CD4-positive, alpha-beta T cell (primary cell): ENCODE measurements around the gene ZNF680. TPM values are rescaled to one million over a fixed set of nuclear protein-coding genes. Genes with fewer than 3 reads are reported as not detected.

Source experiments
- ATAC-seq: fragments of 200-7000 bp; cut with Tn5 transposase; one replicate; pipeline ENCODE4 v1.10.0; 2022; ENCODE audit warnings: mild to moderate bottlenecking; ENCODE audit not compliant: poor library complexity
- CTCF ChIA-PET: fragments of 350-600 bp; sonication (Branson Sonifier 250); formaldehyde crosslinking; loops from one replicate; lab custom pipeline; 2021; ENCODE audit warnings: antibody characterized with exemption, inconsistent platforms; lab: Charles Lee
- POLR2A ChIA-PET: fragments of 350-600 bp; sonication (Branson Sonifier 250); formaldehyde crosslinking; loops from one replicate; lab custom pipeline; 2021; ENCODE audit warnings: antibody characterized with exemption, inconsistent platforms; lab: Charles Lee
- DNase-seq, 14 experiments: peaks; one replicate each; pipeline ENCODE4 v3.0.0-alpha.2; 2013 to 2020; ENCODE audit warnings: mixed read lengths in 2 of 14
- H3K27ac ChIP-seq, 2 donors: one replicate each; pipeline versions ENCODE4 v1.5.1 to v1.7.0; 2013; ENCODE audit warnings: low read length in 2 of 2, low read depth in 1 of 2, mild to moderate bottlenecking in 1 of 2
- H3K27me3 ChIP-seq, 2 experiments: 1 replicate in 1 of 2; 2 replicates in 1 of 2; pipeline versions ENCODE4 v1.6.1 to v1.7.0; 2013; ENCODE audit warnings: low read length in 2 of 2, control low read depth in 1 of 2, mild to moderate bottlenecking in 1 of 2, moderate library complexity in 1 of 2; ENCODE audit not compliant: insufficient read depth in 2 of 2, control insufficient read depth in 1 of 2
- H3K36me3 ChIP-seq: one replicate; pipeline ENCODE4 v1.6.1; 2013; ENCODE audit warnings: low read length, control low read depth; ENCODE audit not compliant: insufficient read depth
- H3K4me1 ChIP-seq: one replicate; pipeline ENCODE4 v1.6.1; 2013; ENCODE audit warnings: low read length, control low read depth; ENCODE audit not compliant: insufficient read depth
- H3K4me3 ChIP-seq: one replicate; pipeline ENCODE4 v1.5.1; 2013; ENCODE audit warnings: mild to moderate bottlenecking, low read length, moderate library complexity
- H3K9me3 ChIP-seq, 2 experiments: 1 replicate in 1 of 2; 2 replicates in 1 of 2; pipeline versions ENCODE4 v1.6.1 to v1.7.0; 2013; ENCODE audit warnings: low read length in 2 of 2, mild to moderate bottlenecking in 2 of 2, control low read depth in 1 of 2, moderate library complexity in 1 of 2; ENCODE audit not compliant: control insufficient read depth in 1 of 2, insufficient read depth in 1 of 2
- H3K27ac Mint-ChIP-seq: one replicate; pipeline ENCODE4 v1.8.0; 2020; ENCODE audit warnings: mixed read lengths
- H3K27me3 Mint-ChIP-seq: one replicate; pipeline ENCODE4 v1.8.0; 2021; ENCODE audit warnings: mixed read lengths
- H3K36me3 Mint-ChIP-seq: one replicate; pipeline ENCODE4 v1.8.0; 2021; ENCODE audit warnings: low read depth, mixed read lengths
- H3K4me1 Mint-ChIP-seq: one replicate; pipeline ENCODE4 v1.8.0; 2021; ENCODE audit warnings: low read depth, mixed read lengths
- H3K4me3 Mint-ChIP-seq: one replicate; pipeline ENCODE4 v1.8.0; 2020; ENCODE audit warnings: mild to moderate bottlenecking, mixed read lengths
- H3K9me3 Mint-ChIP-seq: one replicate; pipeline ENCODE4 v1.8.0; 2020; ENCODE audit warnings: mixed read lengths
- CTCF ChIP-seq: fragments of 200-600 bp; IDR thresholded peaks from one replicate; pipeline ENCODE4 v1.8.0; 2022; ENCODE audit warnings: antibody characterized with exemption, mild to moderate bottlenecking
- intact Hi-C, 2 experiments: fragments of 100-400 bp; cut with DNase I in 1 of 2; cut with micrococcal nuclease in 1 of 2; formaldehyde crosslinking; loops; one replicate each; pipeline versions ENCODE4 v1.15.1 to v1.9.0; 2023 to 2025; cut with DNase I, micrococcal nuclease
- total RNA-seq, 174 experiments: library from RNA in 2 of 174; stranded (reverse) in 2 of 174; gene quantifications; one replicate each; pipeline ENCODE4 v1.2.3 and lab custom pipeline; 2021 to 2026

Gene ZNF680
- total RNA-seq, 2 experiments from 2014 or later, result 8.3 to 8.9 TPM

- ATAC-seq (no peak), DNase-seq (no peak)
- ChIA-PET POLR2A (no interaction called here), CTCF (no interaction called here)
- no peaks in the 10 kb centered on the region for H3K9me3 Mint-ChIP-seq
- H3K9me3 ChIP-seq, result no peaks in the 10 kb centered on the region
- H3K4me1 Mint-ChIP-seq, result no peaks in the 10 kb centered on the region
- no peak for TF ChIP-seq CTCF
- H3K27me3 ChIP-seq, result no peaks in the 10 kb centered on the region
- no peak overlapping the region for H3K4me3 ChIP-seq
- H3K4me1 ChIP-seq, result no peaks in the 10 kb centered on the region
- intact Hi-C loops, result no loop called here
- H3K27ac ChIP-seq, result no peak overlapping the region
- H3K36me3 ChIP-seq, result no peaks in the 10 kb centered on the region
- no peak overlapping the region for H3K4me3 Mint-ChIP-seq
- no peak overlapping the region for H3K27ac Mint-ChIP-seq
- no peaks in the 10 kb centered on the region for H3K36me3 Mint-ChIP-seq
- no peaks in the 10 kb centered on the region for H3K27me3 Mint-ChIP-seq
Measured at GRCh38 chr7:64603271-64603670, 40.4 kb upstream of the ZNF680 start.

GRCh38 chr7:64602518-64602917 is 39.6 kb upstream of the ZNF680 start:
- Mint-ChIP-seq H3K4me3 (no peak overlapping the region), H3K9me3 (no peaks in the 10 kb centered on the region), H3K4me1 (no peaks in the 10 kb centered on the region), H3K36me3 (no peaks in the 10 kb centered on the region), H3K27me3 (no peaks in the 10 kb centered on the region), H3K27ac (no peak overlapping the region)
- ChIA-PET POLR2A (no interaction called here), CTCF (no interaction called here)
- H3K4me1 ChIP-seq, result no peaks in the 10 kb centered on the region
- H3K27ac ChIP-seq, result no peak overlapping the region
- no peak for ATAC-seq
- intact Hi-C loops, result no loop called here
- no peaks in the 10 kb centered on the region for H3K9me3 ChIP-seq
- H3K4me3 ChIP-seq, result no peak overlapping the region
- no peak for TF ChIP-seq CTCF
- no peak for DNase-seq
- no peaks in the 10 kb centered on the region for H3K27me3 ChIP-seq
- no peaks in the 10 kb centered on the region for H3K36me3 ChIP-seq

GRCh38 chr7:64602086-64602485 is 39.2 kb upstream of the ZNF680 start:
- H3K27ac Mint-ChIP-seq, result no peak overlapping the region
- H3K36me3 ChIP-seq, result no peaks in the 10 kb centered on the region
- H3K4me3 Mint-ChIP-seq, result no peak overlapping the region
- H3K36me3 Mint-ChIP-seq, result no peaks in the 10 kb centered on the region
- no peak overlapping the region for H3K4me3 ChIP-seq
- H3K27me3 Mint-ChIP-seq, result no peaks in the 10 kb centered on the region
- no peaks in the 10 kb centered on the region for H3K9me3 ChIP-seq
- no peak overlapping the region for H3K27ac ChIP-seq
- no peaks in the 10 kb centered on the region for H3K4me1 ChIP-seq
- intact Hi-C loops, result no loop called here
- ATAC-seq, result no peak
- H3K27me3 ChIP-seq, result no peaks in the 10 kb centered on the region
- H3K9me3 Mint-ChIP-seq, result no peaks in the 10 kb centered on the region
- DNase-seq, result no peak
- ChIA-PET POLR2A (no interaction called here), CTCF (no interaction called here)
- no peaks in the 10 kb centered on the region for H3K4me1 Mint-ChIP-seq
- TF ChIP-seq CTCF, result no peak
